LNCAP (cell line): Measurements from ENCODE around the gene HTR1D.

ENCODE experiments used
- TF ChIP-seq, protein P1 (sequence below): fragments of 450-650 bp; IDR thresholded peaks from 2 replicates; pipeline ENCODE4 v1.5.1; 2017; ENCODE audit warnings: mild to moderate bottlenecking

The HTR1D gene

DNA sequence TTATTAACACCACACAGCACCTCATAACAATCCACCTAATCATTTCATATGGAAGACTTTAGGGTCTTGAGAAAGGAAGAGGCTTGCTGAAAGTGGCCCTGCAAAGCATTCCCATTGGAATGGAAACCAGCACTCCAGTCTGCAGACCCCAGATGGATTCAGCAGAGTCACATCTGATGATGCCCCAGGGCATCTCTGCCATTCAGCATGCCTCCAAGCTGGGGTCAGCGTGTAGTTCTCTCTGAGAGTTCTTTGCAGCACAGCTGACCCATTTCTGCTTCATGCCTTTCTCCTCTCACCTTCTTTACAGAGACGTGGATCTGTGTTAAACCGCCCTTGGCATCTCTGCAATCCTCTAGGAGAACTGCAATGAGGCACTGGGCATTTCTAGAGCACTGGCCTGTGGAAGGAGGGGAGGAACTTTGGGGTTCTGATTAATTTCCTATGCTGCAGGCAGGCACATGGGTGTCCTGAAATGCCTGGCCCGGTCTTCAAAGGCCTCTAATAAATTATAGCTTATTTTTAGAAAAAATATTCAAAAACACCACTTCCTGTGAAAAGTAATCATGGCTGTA lies 46.0 kb downstream of the HTR1D start:
- TF ChIP-seq, protein P1, sequence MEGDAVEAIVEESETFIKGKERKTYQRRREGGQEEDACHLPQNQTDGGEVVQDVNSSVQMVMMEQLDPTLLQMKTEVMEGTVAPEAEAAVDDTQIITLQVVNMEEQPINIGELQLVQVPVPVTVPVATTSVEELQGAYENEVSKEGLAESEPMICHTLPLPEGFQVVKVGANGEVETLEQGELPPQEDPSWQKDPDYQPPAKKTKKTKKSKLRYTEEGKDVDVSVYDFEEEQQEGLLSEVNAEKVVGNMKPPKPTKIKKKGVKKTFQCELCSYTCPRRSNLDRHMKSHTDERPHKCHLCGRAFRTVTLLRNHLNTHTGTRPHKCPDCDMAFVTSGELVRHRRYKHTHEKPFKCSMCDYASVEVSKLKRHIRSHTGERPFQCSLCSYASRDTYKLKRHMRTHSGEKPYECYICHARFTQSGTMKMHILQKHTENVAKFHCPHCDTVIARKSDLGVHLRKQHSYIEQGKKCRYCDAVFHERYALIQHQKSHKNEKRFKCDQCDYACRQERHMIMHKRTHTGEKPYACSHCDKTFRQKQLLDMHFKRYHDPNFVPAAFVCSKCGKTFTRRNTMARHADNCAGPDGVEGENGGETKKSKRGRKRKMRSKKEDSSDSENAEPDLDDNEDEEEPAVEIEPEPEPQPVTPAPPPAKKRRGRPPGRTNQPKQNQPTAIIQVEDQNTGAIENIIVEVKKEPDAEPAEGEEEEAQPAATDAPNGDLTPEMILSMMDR: no peak

DNA sequence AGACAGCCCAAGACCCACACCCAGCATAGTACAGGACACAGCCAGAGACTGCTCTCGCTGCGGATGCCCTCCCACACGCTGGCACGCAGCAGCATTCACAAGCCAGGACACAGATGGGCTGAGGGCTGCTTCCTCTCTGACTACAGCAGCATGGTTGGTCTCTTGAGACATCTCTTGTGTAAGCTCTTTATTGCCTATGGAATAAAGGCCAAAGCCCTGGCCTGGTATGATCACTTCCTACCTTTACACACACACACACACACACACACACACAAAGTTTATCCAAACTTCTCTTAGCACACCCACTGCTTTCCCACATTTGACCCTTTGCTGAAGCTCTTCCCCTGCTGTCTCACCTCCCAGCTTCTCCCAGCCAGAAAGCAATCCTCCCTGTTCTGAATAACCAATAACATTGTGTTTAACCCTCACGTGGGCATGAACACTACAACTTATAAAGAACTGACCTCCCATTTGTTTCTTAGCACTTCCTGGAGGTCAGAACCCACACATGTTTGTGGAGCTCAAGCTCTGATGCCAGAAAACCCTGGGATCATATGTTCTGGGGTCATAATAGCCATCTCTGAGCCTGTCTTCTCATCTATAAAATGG lies 47.5 kb downstream of the HTR1D start:
- TF ChIP-seq, protein P1: no peak

DNA sequence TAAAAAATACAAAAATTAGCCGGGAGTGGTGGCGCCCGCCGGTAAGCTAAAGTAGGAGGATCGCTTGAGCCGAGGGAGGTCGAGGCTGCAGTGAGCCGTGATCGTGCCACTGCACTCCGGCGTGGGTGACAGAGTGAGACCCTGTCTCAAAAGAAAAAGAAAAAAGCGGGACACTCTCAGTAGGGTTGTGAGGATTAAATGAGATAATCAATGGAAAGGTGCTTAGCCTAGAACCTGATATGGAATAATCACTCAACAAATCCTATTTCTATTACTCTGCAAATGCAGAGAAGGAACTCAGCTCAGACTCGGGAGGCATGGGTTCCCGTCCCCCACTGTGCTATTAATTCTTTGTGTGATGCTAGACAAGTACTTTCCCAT lies 48.1 kb downstream of the HTR1D start:
- TF ChIP-seq, protein P1: no peak

DNA sequence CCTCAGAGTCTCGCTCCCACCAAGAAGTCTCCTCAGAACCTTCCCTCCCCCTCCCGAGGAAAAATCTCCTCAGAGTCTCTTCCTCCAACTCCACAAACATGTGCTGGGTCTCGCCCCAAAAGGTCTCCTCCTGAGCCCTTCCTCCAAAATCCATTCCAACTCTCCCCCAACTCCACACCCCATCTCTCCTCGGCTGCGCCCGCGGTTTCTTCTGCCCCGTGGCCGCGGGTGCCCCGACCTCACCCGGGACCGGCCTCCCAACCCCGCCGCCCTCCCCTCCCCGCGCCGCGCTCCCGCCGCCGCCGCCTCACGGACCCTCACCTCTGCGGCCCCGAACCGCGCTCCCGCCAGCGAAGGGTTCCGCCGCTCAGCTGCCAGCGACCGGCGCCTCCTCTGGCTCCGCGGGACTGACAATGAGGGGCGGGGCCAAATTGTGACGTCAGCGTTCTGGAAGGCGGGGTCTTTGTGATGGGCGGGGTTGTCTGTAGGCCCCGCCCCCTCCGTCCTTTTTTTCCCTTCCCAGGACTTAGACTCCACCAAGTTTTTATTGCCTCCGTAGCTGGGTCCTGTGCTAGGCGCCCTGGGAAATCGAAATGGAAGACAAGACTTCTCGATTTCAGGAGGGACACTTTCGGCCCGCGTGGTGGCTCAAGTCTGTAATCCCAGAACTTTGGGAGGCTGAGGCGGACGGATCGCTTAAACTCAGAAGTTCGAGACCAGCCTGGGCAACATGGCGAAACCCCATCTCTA lies 48.7 kb downstream of the HTR1D start, which contains the start of gene LUZP1:
LUZP1 (minus strand) TSS at position 412 of the 750 bp plus-strand sequence.
- TF ChIP-seq, protein P1: no peak

DNA sequence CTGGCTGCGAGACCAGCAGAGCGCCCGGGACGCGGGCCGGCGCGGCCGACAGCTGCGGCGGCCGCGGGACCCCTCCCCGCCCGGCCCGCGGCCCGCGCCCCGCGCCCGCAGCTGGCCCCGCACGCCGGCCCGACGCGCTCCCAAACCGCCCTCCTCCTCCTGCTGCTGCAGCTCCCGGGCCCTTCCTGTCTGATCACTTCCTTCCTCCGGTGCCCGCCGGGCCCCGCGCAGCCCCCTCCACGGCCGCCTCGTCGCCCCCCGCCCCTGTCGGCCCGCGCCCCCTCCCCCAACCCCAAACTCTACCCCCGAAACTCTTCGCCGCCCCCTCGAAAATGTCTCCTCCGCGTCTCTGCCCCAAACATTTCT lies 49.2 kb downstream of the HTR1D start:
- TF ChIP-seq, protein P1: no peak

DNA sequence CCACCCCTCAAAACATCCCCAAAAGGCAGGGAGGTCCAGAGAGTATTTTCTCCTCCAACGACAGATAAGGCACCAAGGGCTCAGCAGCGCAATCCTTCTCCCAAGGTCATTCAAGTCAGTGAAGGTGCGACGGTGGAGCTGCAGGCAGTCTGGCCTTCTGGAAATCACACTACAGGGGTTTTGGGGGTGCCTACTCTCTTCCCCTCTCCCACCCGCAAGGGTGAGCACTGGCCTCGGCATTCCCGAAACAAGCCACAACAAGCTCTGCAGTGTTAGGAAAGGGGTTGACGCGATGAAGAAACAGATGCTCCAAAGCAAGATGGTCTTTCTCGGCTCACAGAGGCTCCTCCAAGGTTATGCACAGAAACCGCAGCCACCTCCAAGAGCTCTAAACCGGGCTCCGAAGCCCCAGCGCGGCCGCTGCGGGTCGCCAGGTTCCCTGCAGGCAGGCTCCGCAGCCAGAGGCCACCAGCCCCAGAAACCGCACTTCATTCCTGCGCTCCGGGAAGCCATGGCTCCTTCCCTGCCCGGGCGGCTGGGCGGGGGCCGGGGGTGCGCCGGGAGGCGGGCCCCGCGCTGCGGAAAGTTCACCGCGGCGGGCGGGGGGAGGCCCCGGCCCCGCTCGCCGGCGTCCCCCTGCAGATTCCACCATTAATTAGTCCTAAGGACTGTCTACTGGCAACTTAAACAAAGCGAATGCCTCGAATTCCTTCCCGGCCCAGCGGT lies 49.8 kb downstream of the HTR1D start:
- TF ChIP-seq, protein P1: no peak

DNA sequence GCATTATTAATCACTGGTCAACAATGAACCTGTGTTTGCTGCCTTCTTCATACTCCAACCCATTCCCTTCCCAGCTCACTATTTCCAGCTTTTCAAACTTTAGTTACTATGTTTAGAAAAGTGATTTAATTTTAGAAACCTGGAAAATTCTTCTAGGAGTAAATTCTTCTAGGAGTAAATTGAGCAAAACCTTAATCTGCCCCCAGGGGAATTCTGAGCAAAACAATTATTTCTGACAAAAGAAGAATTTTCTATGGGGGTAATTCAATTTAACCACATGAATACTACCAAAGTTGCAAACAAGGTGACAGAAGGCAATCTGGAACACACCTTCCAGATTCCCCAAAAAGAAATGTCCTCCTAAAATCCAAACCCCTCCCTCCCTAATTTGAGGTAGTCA lies 50.4 kb downstream of the HTR1D start:
- TF ChIP-seq, protein P1: no peak
